22Rv1 (cell line): ENCODE measurements around the gene KCTD11.

Source experiments
- H3K27ac ChIP-seq: fragments of 450-650 bp; 2 replicates; pipeline ENCODE4 v1.5.1; 2017
- ZFX ChIP-seq: fragments of 450-650 bp; IDR thresholded peaks from 2 replicates; pipeline ENCODE4 v1.6.1; 2017; ENCODE audit warnings: antibody characterized with exemption, borderline replicate concordance
- TF ChIP-seq, protein P1 (sequence below): fragments of 450-650 bp; IDR thresholded peaks from 2 replicates; pipeline ENCODE4 v1.5.1; 2017; ENCODE audit warnings: mild to moderate bottlenecking

The KCTD11 gene

DNA sequence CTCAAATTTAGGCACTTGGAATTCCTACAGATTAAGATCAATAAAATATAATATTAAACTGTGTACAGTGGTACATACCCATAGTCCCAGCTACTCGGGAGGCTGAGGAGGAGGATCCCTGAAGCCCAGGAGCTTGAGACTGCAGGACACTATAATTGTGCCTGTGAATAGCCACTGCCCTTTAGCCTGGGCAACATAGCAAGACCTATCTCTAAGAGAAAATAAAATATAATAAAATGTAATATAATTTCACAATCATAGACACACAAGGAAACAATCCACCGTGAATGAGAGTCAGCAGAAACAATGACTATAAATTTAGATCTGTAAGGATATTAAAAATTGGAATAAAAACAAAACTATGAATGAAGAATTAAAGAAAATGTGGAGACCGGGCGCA lies 18.9 kb downstream of the KCTD11 start:
- TF ChIP-seq, protein P1, sequence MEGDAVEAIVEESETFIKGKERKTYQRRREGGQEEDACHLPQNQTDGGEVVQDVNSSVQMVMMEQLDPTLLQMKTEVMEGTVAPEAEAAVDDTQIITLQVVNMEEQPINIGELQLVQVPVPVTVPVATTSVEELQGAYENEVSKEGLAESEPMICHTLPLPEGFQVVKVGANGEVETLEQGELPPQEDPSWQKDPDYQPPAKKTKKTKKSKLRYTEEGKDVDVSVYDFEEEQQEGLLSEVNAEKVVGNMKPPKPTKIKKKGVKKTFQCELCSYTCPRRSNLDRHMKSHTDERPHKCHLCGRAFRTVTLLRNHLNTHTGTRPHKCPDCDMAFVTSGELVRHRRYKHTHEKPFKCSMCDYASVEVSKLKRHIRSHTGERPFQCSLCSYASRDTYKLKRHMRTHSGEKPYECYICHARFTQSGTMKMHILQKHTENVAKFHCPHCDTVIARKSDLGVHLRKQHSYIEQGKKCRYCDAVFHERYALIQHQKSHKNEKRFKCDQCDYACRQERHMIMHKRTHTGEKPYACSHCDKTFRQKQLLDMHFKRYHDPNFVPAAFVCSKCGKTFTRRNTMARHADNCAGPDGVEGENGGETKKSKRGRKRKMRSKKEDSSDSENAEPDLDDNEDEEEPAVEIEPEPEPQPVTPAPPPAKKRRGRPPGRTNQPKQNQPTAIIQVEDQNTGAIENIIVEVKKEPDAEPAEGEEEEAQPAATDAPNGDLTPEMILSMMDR, result no peak
- no peak for TF ChIP-seq ZFX
- H3K27ac ChIP-seq, result no peak overlapping the region

DNA sequence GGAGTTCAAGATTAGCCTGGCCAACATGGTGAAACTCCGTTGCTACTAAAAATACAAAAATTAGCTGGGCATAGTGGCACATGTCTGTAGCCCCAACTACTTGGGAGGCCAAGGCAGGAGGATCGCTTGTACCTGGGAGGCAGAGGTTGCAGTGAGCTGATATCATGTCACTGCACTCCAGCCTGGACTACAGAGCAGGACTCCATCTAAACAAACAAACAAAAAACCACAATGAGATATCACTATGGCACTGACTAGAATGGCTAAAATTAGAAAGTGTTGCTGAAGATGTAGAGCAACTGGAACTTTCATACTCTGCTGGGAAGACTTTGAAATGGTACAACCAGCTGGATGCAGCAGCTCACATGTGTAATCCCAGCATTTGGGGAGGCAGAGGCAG lies 22.4 kb downstream of the KCTD11 start:
- no peak for TF ChIP-seq ZFX
- TF ChIP-seq, protein P1, result no peak
- no peak overlapping the region for H3K27ac ChIP-seq

DNA sequence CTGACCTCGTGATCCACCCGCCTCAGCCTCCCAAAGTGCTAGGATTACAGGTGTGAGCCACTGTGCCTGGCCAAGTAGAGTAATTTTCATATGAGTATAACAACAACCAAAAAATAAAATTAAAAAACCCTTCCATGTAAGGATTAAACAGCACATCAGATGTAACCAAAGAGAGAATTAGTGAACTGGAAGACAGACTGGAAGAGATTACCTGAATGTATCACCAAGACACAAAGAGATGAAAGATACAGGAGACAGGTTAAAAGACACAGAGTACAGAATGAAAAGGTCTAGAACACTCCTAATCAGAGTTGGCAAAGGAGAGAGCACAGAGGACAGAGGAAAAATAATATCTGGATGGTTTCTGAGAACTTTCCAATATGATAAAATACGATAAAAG lies 27.2 kb downstream of the KCTD11 start:
- TF ChIP-seq, protein P1, result no peak
- H3K27ac ChIP-seq, result no peak overlapping the region

- peak overlapping the region; percentile 80 for H3K27ac ChIP-seq
- TF ChIP-seq ZFX, result no peak
- TF ChIP-seq, protein P1, result no peak
Observed at GRCh38 chr17:7380321-7380720, 28.4 kb downstream of the KCTD11 start.

- peak within 1 kb of the TSS; percentile 80 for H3K27ac ChIP-seq
- no peak for TF ChIP-seq ZFX
- TF ChIP-seq, protein P1, result peak; percentile 16; the same call in 1 of the 2 replicates
Observed at GRCh38 chr17:7380855-7381683, 29.1 kb downstream of the KCTD11 start, which contains the start of gene TNK1. Gene TNK1 (plus strand): TSS chr17:7381089. CDS start chr17:7382927, 1,838 bp downstream.

DNA sequence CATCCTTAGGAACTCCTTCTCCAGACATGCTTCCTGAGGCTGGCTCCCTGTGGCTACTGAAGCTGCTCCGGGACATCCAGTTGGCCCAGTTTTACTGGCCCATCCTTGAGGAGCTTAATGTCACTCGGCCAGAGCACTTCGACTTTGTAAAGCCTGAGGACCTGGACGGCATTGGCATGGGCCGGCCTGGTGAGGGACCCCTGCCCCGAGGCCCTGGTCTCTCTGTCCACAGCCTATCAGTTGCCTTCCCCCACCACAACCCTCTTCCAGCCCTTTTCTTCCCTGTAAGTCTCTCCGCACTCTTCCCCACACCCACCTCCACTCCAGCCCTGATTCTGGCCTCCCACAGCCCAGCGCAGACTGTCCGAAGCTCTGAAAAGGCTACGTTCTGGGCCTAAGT lies 30.9 kb downstream of the KCTD11 start:
- TF ChIP-seq ZFX, result no peak
- TF ChIP-seq, protein P1, result no peak
- peak overlapping the region; percentile 80; the same call in 1 of the 2 replicates for H3K27ac ChIP-seq

DNA sequence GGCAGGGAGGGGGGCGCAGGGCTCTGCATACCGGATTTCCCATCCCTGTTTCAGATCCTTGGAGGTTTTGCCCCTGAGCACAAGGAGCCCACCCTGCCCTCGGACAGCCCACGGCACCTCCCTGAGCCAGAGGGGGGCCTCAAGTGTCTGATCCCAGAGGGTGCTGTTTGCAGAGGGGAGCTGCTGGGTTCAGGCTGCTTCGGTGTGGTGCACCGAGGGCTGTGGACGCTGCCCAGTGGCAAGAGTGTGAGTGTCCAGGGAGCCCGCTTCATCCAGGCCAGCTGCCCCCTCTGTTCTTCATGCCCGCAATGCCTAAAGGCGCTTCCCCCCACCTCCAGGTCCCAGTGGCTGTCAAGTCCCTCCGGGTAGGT lies 31.4 kb downstream of the KCTD11 start:
- TF ChIP-seq, protein P1, result no peak
- TF ChIP-seq ZFX, result no peak
- no peak overlapping the region for H3K27ac ChIP-seq
